ENCODE results near the gene SYT4. TPM values are rescaled to one million over a fixed set of nuclear protein-coding genes. Genes with fewer than 3 reads are reported as not detected.

Gene SYT4
- total RNA-seq, 1 experiment from 2014 or later = 3.4 TPM

GRCh38 chr18:43222501-43222900, 54.8 kb downstream of the SYT4 start:
- Histone ChIP-seq H3K23ac (ENCODE audit: insufficient read length, low read depth, low read length) (no peak overlapping the region), H2BK20ac (ENCODE audit: low read depth, low read length, poor library complexity, severe bottlenecking) (no peak overlapping the region), H3K9ac (ENCODE audit: extremely low read depth, insufficient read length, low read length) (no peak overlapping the region), H4K5ac (ENCODE audit: insufficient read length, low read depth, low read length) (no peak overlapping the region), H3T11ph (ENCODE audit: low read length) (no peak overlapping the region), H3K27me3 (ENCODE audit: insufficient read depth, low read length) (no peaks in the 10 kb centered on the region), H3K56ac (ENCODE audit: insufficient read length, low read depth, low read length) (no peak overlapping the region), H3K79me1 (ENCODE audit: insufficient read depth, low read depth, low read length, poor library complexity, severe bottlenecking) (no peaks in the 10 kb centered on the region), H4K91ac (ENCODE audit: insufficient read length, low read depth, low read length) (no peak overlapping the region), H2BK12ac (ENCODE audit: insufficient read length, low read depth, low read length) (no peak overlapping the region), H3K18ac (ENCODE audit: insufficient read length, low read depth, low read length) (no peak overlapping the region), H3K4me2 (ENCODE audit: insufficient read depth, insufficient read length, low read length) (no peak overlapping the region), H3K9me3 (ENCODE audit: control insufficient read depth, low read depth, low read length) (no peaks in the 10 kb centered on the region), H3K27ac (ENCODE audit: insufficient read length, low read depth, low read length) (no peak overlapping the region), H3K4ac (ENCODE audit: low read depth, low read length) (no peak overlapping the region), H4K20me1 (ENCODE audit: control insufficient read depth, insufficient read depth, insufficient read length) (no peaks in the 10 kb centered on the region), H3K4me1 (ENCODE audit: insufficient read depth, low read length) (no peaks in the 10 kb centered on the region), H3K79me2 (ENCODE audit: insufficient read depth, low read length) (no peaks in the 10 kb centered on the region), H3K23me2 (ENCODE audit: insufficient read length, low read depth, low read length, poor library complexity, severe bottlenecking) (no peaks in the 10 kb centered on the region), H2AFZ (ENCODE audit: low read length) (no peak overlapping the region), H2BK120ac (ENCODE audit: low read depth, low read length, poor library complexity, severe bottlenecking) (no peak overlapping the region), H2BK5ac (ENCODE audit: insufficient read length, low read length) (no peak overlapping the region), H4K8ac (replicated peaks; ENCODE audit: insufficient read length, low read depth, low read length) (no peak overlapping the region), H3K14ac (ENCODE audit: insufficient read depth, low read length) (no peak overlapping the region), H2BK15ac (ENCODE audit: low read depth, low read length) (no peak overlapping the region), H2AK5ac (ENCODE audit: insufficient read length, low read length) (no peak overlapping the region)
- Mint-ChIP-seq H3K27me3 (ENCODE audit: low read depth) (no peaks in the 10 kb centered on the region), H3K9me3 (peaks cover 3% of the 10 kb centered on the region in 2 experiments; a peak in 2 of 5 replicates), H3K36me3 (ENCODE audit: insufficient read depth in 1 of 3, low read depth in 3 of 3) (no peaks in the 10 kb centered on the region), H3K4me3 (no peak overlapping the region), H3K27ac (no peak overlapping the region), H3K4me1 (peaks cover 3 to 6% of the 10 kb centered on the region in 2 experiments; a peak in 3 of 4 replicates)
- WGBS (ENCODE audit: extremely low coverage, insufficient read length, low lambda C conversion rate) = no CpG with 5 or more reads among the region's 2 CpGs
- TF ChIP-seq CTCF (conservative IDR thresholded peaks at IDR 0.05) = no peak
- DNase-seq = no peak
